HEK293 (cell line): ENCODE measurements around the gene NECTIN1.

Source experiments
- ATF2 ChIP-seq: fragments of 450-650 bp; formaldehyde crosslinking; IDR thresholded peaks from 2 replicates; pipeline ENCODE4 v1.5.1; 2016; ENCODE audit warnings: missing biosample characterization, missing genetic modification characterization, low read depth
- BCL11A ChIP-seq: fragments of 450-650 bp; formaldehyde crosslinking; IDR thresholded peaks from 2 replicates; pipeline ENCODE4 v1.5.1; 2016; ENCODE audit warnings: low read depth, missing biosample characterization, missing genetic modification characterization
- CTCF ChIP-seq: fragments of 450-650 bp; formaldehyde crosslinking; IDR thresholded peaks from 2 replicates; pipeline ENCODE4 v1.5.1; 2016; ENCODE audit warnings: missing biosample characterization, missing genetic modification characterization
- KLF9 ChIP-seq: fragments of 450-650 bp; formaldehyde crosslinking; IDR thresholded peaks from 2 replicates; pipeline ENCODE4 v1.5.1; 2016; ENCODE audit warnings: missing biosample characterization, missing genetic modification characterization, low read depth
- ZBTB21 ChIP-seq: fragments of 450-650 bp; formaldehyde crosslinking; IDR thresholded peaks from 2 replicates; pipeline ENCODE4 v1.5.1; 2017; ENCODE audit warnings: missing biosample characterization, missing genetic modification characterization
- ZNF140 ChIP-seq: fragments of 450-650 bp; formaldehyde crosslinking; IDR thresholded peaks from 2 replicates; pipeline ENCODE4 v1.5.1; 2016; ENCODE audit warnings: missing biosample characterization, missing genetic modification characterization
- ZNF24 ChIP-seq: fragments of 450-650 bp; formaldehyde crosslinking; IDR thresholded peaks from 2 replicates; pipeline ENCODE4 v1.5.1; 2016; ENCODE audit warnings: missing biosample characterization, missing genetic modification characterization
- ZNF324 ChIP-seq: fragments of 450-650 bp; formaldehyde crosslinking; IDR thresholded peaks from 2 replicates; pipeline ENCODE4 v1.5.1; 2016; ENCODE audit warnings: missing biosample characterization, missing genetic modification characterization
- ZNF362 ChIP-seq: fragments of 450-650 bp; formaldehyde crosslinking; IDR thresholded peaks from 2 replicates; pipeline ENCODE4 v1.5.1; 2016; ENCODE audit warnings: missing biosample characterization, missing genetic modification characterization
- ZNF544 ChIP-seq: fragments of 450-650 bp; formaldehyde crosslinking; IDR thresholded peaks from 2 replicates; pipeline ENCODE4 v1.5.0; 2017; ENCODE audit warnings: missing biosample characterization, missing genetic modification characterization
- ZNF623 ChIP-seq: fragments of 450-650 bp; formaldehyde crosslinking; IDR thresholded peaks from 2 replicates; pipeline ENCODE4 v1.5.1; 2016; ENCODE audit warnings: missing biosample characterization, missing genetic modification characterization
- ZNF777 ChIP-seq: fragments of 450-650 bp; formaldehyde crosslinking; IDR thresholded peaks from 2 replicates; pipeline ENCODE4 v1.5.1; 2017; ENCODE audit warnings: missing biosample characterization, missing genetic modification characterization, borderline replicate concordance
- ZNF843 ChIP-seq: fragments of 450-650 bp; formaldehyde crosslinking; IDR thresholded peaks from 2 replicates; pipeline ENCODE4 v1.5.1; 2016; ENCODE audit warnings: missing biosample characterization, missing genetic modification characterization

DNA sequence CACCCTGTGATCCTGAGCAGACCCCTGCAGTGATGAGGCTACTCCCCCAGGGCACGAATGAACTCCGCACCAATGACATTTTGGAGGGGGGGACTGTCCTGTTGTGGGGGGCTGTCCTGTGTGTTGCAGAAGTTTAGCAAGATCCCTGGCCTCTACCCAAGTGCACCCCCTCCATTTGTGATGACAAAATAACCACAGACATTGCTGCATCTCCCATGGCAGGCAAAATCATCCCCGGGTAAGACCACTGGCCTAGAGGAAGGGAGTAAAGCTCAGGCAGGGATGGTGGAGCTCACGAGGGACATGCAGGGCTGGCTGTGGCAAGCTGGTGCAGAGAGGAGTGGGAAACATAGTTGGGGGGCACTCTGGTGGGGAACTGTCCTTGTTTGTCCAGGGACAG, 40.6 kb downstream of the NECTIN1 start:
- TF ChIP-seq CTCF (tag by site-specific recombination) (no peak), ZNF324 (tag by site-specific recombination) (no peak), ZNF24 (no peak), ZNF544 (tag by site-specific recombination) (no peak), ZNF140 (tag by site-specific recombination) (no peak), KLF9 (tag by site-specific recombination) (no peak), ZNF623 (tag by site-specific recombination) (no peak), ZNF362 (tag by site-specific recombination) (no peak), BCL11A (tag by site-specific recombination) (no peak), ZNF843 (no peak), ZNF777 (tag by site-specific recombination) (no peak), ZBTB21 (tag by site-specific recombination) (no peak), ATF2 (tag by site-specific recombination) (no peak)
